ENCODE results near the gene USP11. TPM values are rescaled to one million over a fixed set of nuclear protein-coding genes. Genes with fewer than 3 reads are reported as not detected.

USP11 gene
- total and polyA plus RNA-seq, 4 donors, result 22.9 to 74.8 (median 40.2) TPM

DNA sequence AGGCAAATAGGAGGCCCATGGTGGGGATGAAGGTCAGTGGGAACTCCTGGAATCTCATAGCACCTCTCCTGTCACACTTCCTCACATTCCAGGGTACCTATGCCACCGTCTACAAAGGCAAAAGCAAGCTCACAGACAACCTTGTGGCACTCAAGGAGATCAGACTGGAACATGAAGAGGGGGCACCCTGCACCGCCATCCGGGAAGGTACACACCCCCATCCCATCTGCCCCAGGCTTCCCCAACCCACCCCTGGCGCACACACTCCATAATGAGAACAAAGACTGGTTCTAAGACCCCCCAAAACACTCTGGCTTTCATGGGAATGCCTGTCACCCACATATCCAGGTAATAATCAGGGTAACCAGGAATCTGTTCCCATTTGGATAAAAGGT, 7.9 kb upstream of the USP11 start:
- Histone ChIP-seq H3K27ac (ENCODE audit: low read depth in 1 of 2, low read length in 1 of 2) (no peak overlapping the region), H3K36me3 (ENCODE audit: control insufficient read depth in 4 of 4, insufficient read depth in 4 of 4, low read length in 4 of 4) (peaks cover 22 to 42% (median 31%) of the 10 kb centered on the region in 4 donors), H3K4me1 (ENCODE audit: control insufficient read depth in 5 of 5, insufficient read depth in 5 of 5, low read length in 5 of 5) (peaks cover 0 to 8% (median 6%) of the 10 kb centered on the region in 5 donors), H3K9me3 (ENCODE audit: control insufficient read depth in 4 of 4, insufficient read depth in 3 of 4, low read length in 3 of 4) (peaks cover 0 to 2% (median 0%) of the 10 kb centered on the region in 4 donors), H3K9ac (ENCODE audit: insufficient read depth in 1 of 2, low read length in 2 of 2) (no peak overlapping the region), H3K4me3 (no peak overlapping the region), H3K27me3 (ENCODE audit: control insufficient read depth in 3 of 3, insufficient read depth in 3 of 3, low read length in 2 of 3) (peaks cover 0 to 10% (median 0%) of the 10 kb centered on the region in 3 donors)
- TF ChIP-seq, protein P1, sequence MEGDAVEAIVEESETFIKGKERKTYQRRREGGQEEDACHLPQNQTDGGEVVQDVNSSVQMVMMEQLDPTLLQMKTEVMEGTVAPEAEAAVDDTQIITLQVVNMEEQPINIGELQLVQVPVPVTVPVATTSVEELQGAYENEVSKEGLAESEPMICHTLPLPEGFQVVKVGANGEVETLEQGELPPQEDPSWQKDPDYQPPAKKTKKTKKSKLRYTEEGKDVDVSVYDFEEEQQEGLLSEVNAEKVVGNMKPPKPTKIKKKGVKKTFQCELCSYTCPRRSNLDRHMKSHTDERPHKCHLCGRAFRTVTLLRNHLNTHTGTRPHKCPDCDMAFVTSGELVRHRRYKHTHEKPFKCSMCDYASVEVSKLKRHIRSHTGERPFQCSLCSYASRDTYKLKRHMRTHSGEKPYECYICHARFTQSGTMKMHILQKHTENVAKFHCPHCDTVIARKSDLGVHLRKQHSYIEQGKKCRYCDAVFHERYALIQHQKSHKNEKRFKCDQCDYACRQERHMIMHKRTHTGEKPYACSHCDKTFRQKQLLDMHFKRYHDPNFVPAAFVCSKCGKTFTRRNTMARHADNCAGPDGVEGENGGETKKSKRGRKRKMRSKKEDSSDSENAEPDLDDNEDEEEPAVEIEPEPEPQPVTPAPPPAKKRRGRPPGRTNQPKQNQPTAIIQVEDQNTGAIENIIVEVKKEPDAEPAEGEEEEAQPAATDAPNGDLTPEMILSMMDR (IDR thresholded peaks at IDR 0.05; ENCODE audit: control extremely low read depth, extremely low read depth), result no peak
- ATAC-seq (ENCODE audit: insufficient read depth, low FRiP score) (no peak), DNase-seq (no peak)
- WGBS, 2 donors, result 95 to 100% methylated on average over 4 of the region's 4 CpGs

DNA sequence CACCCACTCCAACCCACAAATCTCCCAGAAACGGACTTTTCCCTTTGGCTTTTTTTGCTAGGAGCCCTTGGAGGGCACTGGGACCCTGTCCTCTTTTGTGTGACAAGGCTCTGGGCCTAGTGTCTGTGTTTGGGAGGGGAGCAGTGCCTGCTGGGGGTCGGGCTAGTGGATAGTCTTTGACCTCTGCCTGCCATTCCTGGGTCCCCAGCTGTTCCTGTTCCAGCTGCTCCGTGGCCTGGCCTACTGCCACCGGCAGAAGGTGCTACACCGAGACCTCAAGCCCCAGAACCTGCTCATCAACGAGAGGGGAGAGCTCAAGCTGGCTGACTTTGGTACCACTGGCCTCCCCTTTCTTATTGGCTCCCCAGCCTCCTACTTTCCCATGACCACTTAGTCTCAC, 6.7 kb upstream of the USP11 start:
- H3K4me1 ChIP-seq (ENCODE audit: control insufficient read depth in 5 of 5, insufficient read depth in 5 of 5, low read length in 5 of 5), result peaks cover 0 to 2% (median 0%) of the 10 kb centered on the region in 5 donors
- H3K9ac ChIP-seq (ENCODE audit: insufficient read depth in 1 of 2, low read length in 2 of 2), result no peak overlapping the region

DNA sequence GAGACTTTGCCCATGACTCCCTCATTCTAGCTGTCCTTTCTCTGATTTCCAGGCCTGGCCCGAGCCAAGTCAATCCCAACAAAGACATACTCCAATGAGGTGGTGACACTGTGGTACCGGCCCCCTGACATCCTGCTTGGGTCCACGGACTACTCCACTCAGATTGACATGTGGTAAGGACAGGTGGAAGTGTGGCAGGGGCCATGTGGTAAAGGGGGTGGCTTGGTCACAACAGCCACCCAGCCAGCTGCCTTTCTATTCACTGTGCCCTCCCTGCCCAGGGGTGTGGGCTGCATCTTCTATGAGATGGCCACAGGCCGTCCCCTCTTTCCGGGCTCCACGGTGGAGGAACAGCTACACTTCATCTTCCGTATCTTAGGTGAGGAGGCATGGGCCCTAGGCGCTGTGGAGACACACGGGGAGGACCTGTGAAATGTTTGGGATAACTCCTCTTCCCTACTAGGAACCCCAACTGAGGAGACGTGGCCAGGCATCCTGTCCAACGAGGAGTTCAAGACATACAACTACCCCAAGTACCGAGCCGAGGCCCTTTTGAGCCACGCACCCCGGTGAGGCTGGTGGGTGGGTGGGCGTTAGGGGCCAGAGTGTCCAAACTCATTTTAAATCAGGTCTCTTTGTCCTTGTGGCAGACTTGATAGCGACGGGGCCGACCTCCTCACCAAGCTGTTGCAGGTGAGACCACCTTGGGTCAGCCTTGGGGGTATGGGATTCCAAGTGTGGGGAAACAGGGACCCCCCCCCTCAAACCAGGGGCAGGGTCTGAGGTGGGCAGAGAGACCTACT, 6.1 kb upstream of the USP11 start:
- Histone ChIP-seq H3K4me1 (ENCODE audit: control insufficient read depth in 5 of 5, insufficient read depth in 5 of 5, low read length in 5 of 5) (no peaks in the 10 kb centered on the region), H3K36me3 (ENCODE audit: control insufficient read depth in 4 of 4, insufficient read depth in 4 of 4, low read length in 4 of 4) (peaks cover 19 to 42% (median 31%) of the 10 kb centered on the region in 4 donors), H3K27me3 (ENCODE audit: control insufficient read depth in 3 of 3, insufficient read depth in 3 of 3, low read length in 2 of 3) (peaks cover 0 to 6% (median 0%) of the 10 kb centered on the region in 3 donors), H3K9me3 (ENCODE audit: control insufficient read depth in 4 of 4, insufficient read depth in 3 of 4, low read length in 3 of 4) (peaks cover 0 to 2% (median 0%) of the 10 kb centered on the region in 4 donors), H3K27ac (ENCODE audit: low read depth in 1 of 2, low read length in 1 of 2) (no peak overlapping the region), H3K9ac (ENCODE audit: insufficient read depth in 1 of 2, low read length in 2 of 2) (no peak overlapping the region), H3K4me3 (no peak overlapping the region)
- ATAC-seq (ENCODE audit: insufficient read depth, low FRiP score), result no peak
- TF ChIP-seq, protein P1 (IDR thresholded peaks at IDR 0.05; ENCODE audit: control extremely low read depth, extremely low read depth), result no peak
- WGBS, 2 donors, result 93 to 94% methylated on average over 18 to 19 of the region's 19 CpGs
- DNase-seq, result no peak

More for the DNA sequence above, 6.7 kb upstream of the USP11 start:
- Histone ChIP-seq H3K27me3 (ENCODE audit: control insufficient read depth in 3 of 3, insufficient read depth in 3 of 3, low read length in 2 of 3) (peaks cover 0 to 6% (median 0%) of the 10 kb centered on the region in 3 donors), H3K27ac (ENCODE audit: low read depth in 1 of 2, low read length in 1 of 2) (no peak overlapping the region), H3K4me3 (no peak overlapping the region), H3K9me3 (ENCODE audit: control insufficient read depth in 4 of 4, insufficient read depth in 3 of 4, low read length in 3 of 4) (peaks cover 0 to 2% (median 0%) of the 10 kb centered on the region in 4 donors), H3K36me3 (ENCODE audit: control insufficient read depth in 4 of 4, insufficient read depth in 4 of 4, low read length in 4 of 4) (peaks cover 22 to 42% (median 31%) of the 10 kb centered on the region in 4 donors)
- 91 to 92% methylated on average over 3 to 6 of the region's 6 CpGs for WGBS, 2 donors
- ATAC-seq (ENCODE audit: insufficient read depth, low FRiP score) (no peak), DNase-seq (no peak)
- TF ChIP-seq, protein P1 (IDR thresholded peaks at IDR 0.05; ENCODE audit: control extremely low read depth, extremely low read depth), result no peak
